Stimulated activated CD8-positive, alpha-beta memory T cell treated with anti-CD3 and anti-CD28 coated beads, Interleukin-7, amount 100 ng/mL, for 48 hours (primary cell): Measurements from ENCODE around the gene SRPK2.
"Not testable (repeated sequence)": the region's sequence is repeated elsewhere in the genome, so short reads cannot be mapped to it uniquely, and the experiment has no call there.

Experiments
- DNase-seq, 2 donors: peaks; one replicate each; pipeline ENCODE4 v3.0.0-alpha.2; 2020; ENCODE audit warnings: low read depth in 1 of 2; ENCODE audit errors: extremely low read depth in 1 of 2

SRPK2 gene

GRCh38 chr7:105198223-105198622, 190.5 kb downstream of the SRPK2 start:
- no peak for DNase-seq

GRCh38 chr7:105196473-105196872, 192.2 kb downstream of the SRPK2 start:
- DNase-seq = no peak

GRCh38 chr7:105195891-105196290, 192.8 kb downstream of the SRPK2 start:
- no peak for DNase-seq

- not testable (repeated sequence) for DNase-seq
Measured at GRCh38 chr7:105194959-105195358, 193.8 kb downstream of the SRPK2 start.

GRCh38 chr7:105191331-105191730, 197.4 kb downstream of the SRPK2 start:
- no peak for DNase-seq

- no peak for DNase-seq
Measured at GRCh38 chr7:105189859-105190492, 198.7 kb downstream of the SRPK2 start.

- no peak for DNase-seq
Measured at GRCh38 chr7:105188201-105188600, 200.5 kb downstream of the SRPK2 start.

- no peak for DNase-seq
Measured at GRCh38 chr7:105187302-105188169, 201.2 kb downstream of the SRPK2 start.

GRCh38 chr7:105185290-105186010, 203.3 kb downstream of the SRPK2 start:
- no peak for DNase-seq

- no peak for DNase-seq
Measured at GRCh38 chr7:105180002-105180401, 208.7 kb downstream of the SRPK2 start.

- no peak for DNase-seq
Measured at GRCh38 chr7:105178928-105179541, 209.7 kb downstream of the SRPK2 start.

GRCh38 chr7:105178177-105178576, 210.5 kb downstream of the SRPK2 start:
- no peak for DNase-seq

- DNase-seq = no peak
Measured at GRCh38 chr7:105177026-105177425, 211.7 kb downstream of the SRPK2 start.

- no peak for DNase-seq
Measured at GRCh38 chr7:105173586-105173985, 215.1 kb downstream of the SRPK2 start.

- DNase-seq = no peak
Measured at GRCh38 chr7:105164751-105165150, 224.0 kb downstream of the SRPK2 start.

- DNase-seq = no peak
Measured at GRCh38 chr7:105163718-105164117, 225.0 kb downstream of the SRPK2 start.

GRCh38 chr7:105161366-105161765, 227.4 kb downstream of the SRPK2 start:
- DNase-seq = no peak

- no peak for DNase-seq
Measured at GRCh38 chr7:105157278-105157677, 231.4 kb downstream of the SRPK2 start.

- DNase-seq = no peak
Measured at GRCh38 chr7:105156731-105157130, 232.0 kb downstream of the SRPK2 start.

GRCh38 chr7:105154084-105154483, 234.6 kb downstream of the SRPK2 start:
- no peak for DNase-seq

- DNase-seq = no peak
Measured at GRCh38 chr7:105153531-105153930, 235.2 kb downstream of the SRPK2 start.
